ENCODE data around the gene RFTN1.

RFTN1 gene

DNA sequence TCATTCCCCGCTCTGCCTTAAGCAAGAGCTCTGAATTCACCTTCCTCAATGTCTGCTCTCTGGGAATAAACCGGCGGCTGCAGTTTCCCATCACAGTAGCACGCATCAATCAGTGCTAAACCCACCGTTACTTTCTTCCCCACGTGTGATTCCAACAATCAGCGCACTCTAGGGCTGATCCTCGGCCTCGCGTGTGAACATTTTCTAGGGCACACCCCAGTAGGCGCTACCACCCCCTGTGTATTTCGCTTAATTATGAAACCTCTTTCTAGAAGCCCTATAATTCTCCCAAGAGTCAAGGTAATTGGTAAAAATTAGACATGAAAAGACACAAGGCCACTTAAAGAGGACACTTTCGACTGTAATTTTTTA, 87.5 kb downstream of the RFTN1 start:
- Histone ChIP-seq H4K20me1 (ENCODE audit: insufficient read depth, low read length, poor library complexity, severe bottlenecking) (peaks cover 39% of the 10 kb centered on the region), H3K4me3 (ENCODE audit: low read length, poor library complexity, severe bottlenecking) (no peak overlapping the region), H3F3A (ENCODE audit: low read depth) (no peaks in the 10 kb centered on the region), H3K9me3 (ENCODE audit: insufficient read depth, low read depth, low read length) (no peaks in the 10 kb centered on the region), H3K9ac (ENCODE audit: low read depth, low read length, poor library complexity, severe bottlenecking) (no peak overlapping the region), H2AFZ (ENCODE audit: low read length) (no peak overlapping the region), H3K4me1 (ENCODE audit: insufficient read depth, low read length, poor library complexity, severe bottlenecking) (peaks cover 7% of the 10 kb centered on the region), H3K79me2 (ENCODE audit: insufficient read depth, low read length) (peaks cover 62% of the 10 kb centered on the region; the same call in 1 of the 2 replicates), H3K36me3 (ENCODE audit: insufficient read depth, low read length) (peaks cover 48% of the 10 kb centered on the region; the same call in 1 of the 2 replicates), H3K4me2 (ENCODE audit: low read depth, low read length, poor library complexity, severe bottlenecking) (no peak overlapping the region), H3K9me2 (replicated peaks; ENCODE audit: low read depth, low read length) (no peaks in the 10 kb centered on the region), H3K27me3 (ENCODE audit: insufficient read depth, low read length, poor library complexity, severe bottlenecking) (no peaks in the 10 kb centered on the region)
- TF ChIP-seq CTCF (conservative IDR thresholded peaks at IDR 0.05; ENCODE audit: low read length) (no peak), EZH2phosphoT487 (IDR thresholded peaks at IDR 0.05; ENCODE audit: borderline replicate concordance) (no peak)

DNA sequence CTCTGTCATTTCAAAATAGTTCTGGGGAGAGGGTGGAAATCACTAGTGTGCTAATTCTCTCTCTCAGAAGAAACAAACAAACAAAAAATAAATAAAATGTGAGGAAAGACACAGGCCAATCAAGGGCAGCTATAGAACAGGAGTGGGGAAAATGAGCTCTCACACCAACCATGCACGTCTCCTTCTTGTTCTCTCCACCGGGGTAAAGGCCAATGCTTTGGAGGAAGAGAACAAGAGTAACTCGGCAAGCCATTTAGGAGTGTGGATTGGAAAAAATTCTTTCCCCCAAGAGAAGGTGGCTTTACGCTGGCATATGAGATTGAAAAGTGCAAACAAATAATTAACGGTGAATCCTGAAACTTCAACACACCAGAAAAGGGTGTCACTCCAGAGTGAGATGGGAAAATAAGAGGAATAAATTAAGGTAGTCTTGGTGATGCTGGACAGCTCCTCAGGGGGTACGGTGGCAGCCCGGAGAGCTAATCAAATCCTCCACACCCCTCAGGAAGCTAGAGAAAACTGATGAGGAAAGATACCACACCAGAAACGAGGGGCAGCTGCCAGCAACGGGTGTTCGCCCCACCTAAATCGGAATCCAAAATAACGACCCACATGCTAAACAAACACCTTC, 88.0 kb downstream of the RFTN1 start:
- no peak overlapping the region for H3K9ac ChIP-seq (ENCODE audit: low read depth, low read length, poor library complexity, severe bottlenecking)
- H3K4me2 ChIP-seq (ENCODE audit: low read depth, low read length, poor library complexity, severe bottlenecking), result no peak overlapping the region
- H3K4me1 ChIP-seq (ENCODE audit: insufficient read depth, low read length, poor library complexity, severe bottlenecking), result peaks cover 2% of the 10 kb centered on the region

DNA sequence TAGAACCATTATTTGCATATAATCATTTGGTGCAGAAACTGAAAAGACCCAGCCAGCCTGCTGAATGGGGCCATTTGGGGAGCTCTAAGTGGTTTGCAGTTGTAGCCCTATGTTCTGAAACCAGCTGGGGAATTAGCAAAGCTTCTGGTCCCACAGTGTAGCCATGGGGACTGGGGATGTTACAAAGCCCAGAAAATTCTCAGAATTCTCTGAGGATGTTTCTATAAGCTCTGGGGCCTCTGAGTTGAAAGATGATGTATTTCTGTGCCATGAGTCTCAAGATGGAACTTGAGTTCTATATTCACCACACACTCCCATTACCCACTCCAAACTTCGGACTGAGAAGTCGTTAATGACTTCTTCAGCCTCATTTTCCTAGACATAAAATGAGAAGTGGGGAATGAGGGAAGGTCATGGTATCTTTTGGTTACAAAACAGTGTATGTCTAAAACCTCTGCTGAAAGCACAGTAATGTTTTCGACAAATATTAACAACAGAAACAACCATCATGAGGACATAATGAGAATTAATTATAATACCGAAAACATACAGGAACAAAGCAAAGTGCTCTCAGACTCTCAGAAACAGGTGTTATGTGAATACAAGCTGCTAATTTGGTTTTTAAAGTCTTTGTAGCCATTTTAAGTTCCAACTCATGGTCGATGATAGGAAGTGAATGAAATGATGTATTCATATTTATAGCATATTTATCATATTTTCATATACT, 89.4 kb downstream of the RFTN1 start:
- H3K9me2 ChIP-seq (replicated peaks; ENCODE audit: low read depth, low read length), result no peaks in the 10 kb centered on the region
- peaks cover 39% of the 10 kb centered on the region for H4K20me1 ChIP-seq (ENCODE audit: insufficient read depth, low read length, poor library complexity, severe bottlenecking)
- TF ChIP-seq CTCF (conservative IDR thresholded peaks at IDR 0.05; ENCODE audit: low read length) (no peak), EZH2phosphoT487 (IDR thresholded peaks at IDR 0.05; ENCODE audit: borderline replicate concordance) (no peak)
- no peak overlapping the region for H2AFZ ChIP-seq (ENCODE audit: low read length)
- no peaks in the 10 kb centered on the region for H3F3A ChIP-seq (ENCODE audit: low read depth)
- no peaks in the 10 kb centered on the region for H3K9me3 ChIP-seq (ENCODE audit: insufficient read depth, low read depth, low read length)
- no peak overlapping the region for H3K4me2 ChIP-seq (ENCODE audit: low read depth, low read length, poor library complexity, severe bottlenecking)
- H3K9ac ChIP-seq (ENCODE audit: low read depth, low read length, poor library complexity, severe bottlenecking), result no peak overlapping the region
- no peak overlapping the region for H3K4me3 ChIP-seq (ENCODE audit: low read length, poor library complexity, severe bottlenecking)
- peaks cover 32% of the 10 kb centered on the region; the same call in 1 of the 2 replicates for H3K36me3 ChIP-seq (ENCODE audit: insufficient read depth, low read length)
- H3K79me2 ChIP-seq (ENCODE audit: insufficient read depth, low read length), result peaks cover 73% of the 10 kb centered on the region; the same call in 1 of the 2 replicates
- H3K27me3 ChIP-seq (ENCODE audit: insufficient read depth, low read length, poor library complexity, severe bottlenecking), result no peaks in the 10 kb centered on the region
- H3K4me1 ChIP-seq (ENCODE audit: insufficient read depth, low read length, poor library complexity, severe bottlenecking), result no peaks in the 10 kb centered on the region

More for the DNA sequence above, 88.0 kb downstream of the RFTN1 start:
- Histone ChIP-seq H3K9me3 (ENCODE audit: insufficient read depth, low read depth, low read length) (no peaks in the 10 kb centered on the region), H3K79me2 (ENCODE audit: insufficient read depth, low read length) (peaks cover 67% of the 10 kb centered on the region; the same call in 1 of the 2 replicates), H3F3A (ENCODE audit: low read depth) (no peaks in the 10 kb centered on the region), H3K27me3 (ENCODE audit: insufficient read depth, low read length, poor library complexity, severe bottlenecking) (no peaks in the 10 kb centered on the region), H4K20me1 (ENCODE audit: insufficient read depth, low read length, poor library complexity, severe bottlenecking) (peaks cover 39% of the 10 kb centered on the region), H3K4me3 (ENCODE audit: low read length, poor library complexity, severe bottlenecking) (no peak overlapping the region), H3K9me2 (replicated peaks; ENCODE audit: low read depth, low read length) (no peaks in the 10 kb centered on the region), H2AFZ (ENCODE audit: low read length) (no peak overlapping the region), H3K36me3 (ENCODE audit: insufficient read depth, low read length) (peaks cover 43% of the 10 kb centered on the region; the same call in 1 of the 2 replicates)
- TF ChIP-seq CTCF (conservative IDR thresholded peaks at IDR 0.05; ENCODE audit: low read length) (no peak), EZH2phosphoT487 (IDR thresholded peaks at IDR 0.05; ENCODE audit: borderline replicate concordance) (no peak)

Data from Loucy (cell line).